22Rv1 (cell line): Measurements from ENCODE around the gene CEP164.

ENCODE experiments used
- ZFX ChIP-seq: fragments of 450-650 bp; IDR thresholded peaks from 2 replicates; pipeline ENCODE4 v1.6.1; 2017; ENCODE audit warnings: antibody characterized with exemption, borderline replicate concordance
- TF ChIP-seq, protein P1 (sequence below): fragments of 450-650 bp; IDR thresholded peaks from 2 replicates; pipeline ENCODE4 v1.5.1; 2017; ENCODE audit warnings: mild to moderate bottlenecking

DNA sequence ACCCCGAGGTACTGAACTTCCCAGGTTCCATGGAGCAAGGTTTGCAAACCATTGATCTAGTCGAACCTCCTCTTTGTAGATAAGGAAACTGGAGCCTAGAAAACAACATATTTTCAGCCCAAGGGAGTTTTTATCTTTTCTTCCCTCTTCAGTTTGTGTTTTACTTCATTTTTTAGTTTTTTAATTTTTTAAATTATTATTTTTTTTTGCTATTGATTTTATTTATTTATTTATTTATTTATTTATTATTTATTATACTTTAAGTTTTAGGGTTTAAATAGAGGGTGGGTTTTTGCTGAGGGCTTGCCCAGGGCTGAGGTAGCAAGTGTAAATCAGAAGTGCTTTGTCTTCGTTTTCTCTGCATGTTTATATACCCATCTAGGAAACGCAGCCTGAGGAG lies 26.9 kb downstream of the CEP164 start:
- TF ChIP-seq, protein P1, sequence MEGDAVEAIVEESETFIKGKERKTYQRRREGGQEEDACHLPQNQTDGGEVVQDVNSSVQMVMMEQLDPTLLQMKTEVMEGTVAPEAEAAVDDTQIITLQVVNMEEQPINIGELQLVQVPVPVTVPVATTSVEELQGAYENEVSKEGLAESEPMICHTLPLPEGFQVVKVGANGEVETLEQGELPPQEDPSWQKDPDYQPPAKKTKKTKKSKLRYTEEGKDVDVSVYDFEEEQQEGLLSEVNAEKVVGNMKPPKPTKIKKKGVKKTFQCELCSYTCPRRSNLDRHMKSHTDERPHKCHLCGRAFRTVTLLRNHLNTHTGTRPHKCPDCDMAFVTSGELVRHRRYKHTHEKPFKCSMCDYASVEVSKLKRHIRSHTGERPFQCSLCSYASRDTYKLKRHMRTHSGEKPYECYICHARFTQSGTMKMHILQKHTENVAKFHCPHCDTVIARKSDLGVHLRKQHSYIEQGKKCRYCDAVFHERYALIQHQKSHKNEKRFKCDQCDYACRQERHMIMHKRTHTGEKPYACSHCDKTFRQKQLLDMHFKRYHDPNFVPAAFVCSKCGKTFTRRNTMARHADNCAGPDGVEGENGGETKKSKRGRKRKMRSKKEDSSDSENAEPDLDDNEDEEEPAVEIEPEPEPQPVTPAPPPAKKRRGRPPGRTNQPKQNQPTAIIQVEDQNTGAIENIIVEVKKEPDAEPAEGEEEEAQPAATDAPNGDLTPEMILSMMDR, result no peak
- no peak for TF ChIP-seq ZFX
